Suprapubic skin (tissue), 3 donors: ENCODE data around the gene CUEDC2.

Source experiments
- POLR2A ChIP-seq, 2 donors: fragments of 450-650 bp; IDR thresholded peaks; one replicate each; pipeline ENCODE4 v1.6.1; 2017; ENCODE audit warnings: antibody characterized with exemption in 2 of 2, mild to moderate bottlenecking in 2 of 2, moderate library complexity in 2 of 2
- TF ChIP-seq, protein P1 (sequence below), 2 donors: fragments of 200-600 bp in 1 of 2; fragments of 450-650 bp in 1 of 2; sonication (generic) in 1 of 2; IDR thresholded peaks; one replicate each; pipeline ENCODE4 v1.5.1; 2016 to 2019; ENCODE audit warnings: antibody characterized with exemption in 2 of 2, mild to moderate bottlenecking in 1 of 2, moderate library complexity in 1 of 2

DNA sequence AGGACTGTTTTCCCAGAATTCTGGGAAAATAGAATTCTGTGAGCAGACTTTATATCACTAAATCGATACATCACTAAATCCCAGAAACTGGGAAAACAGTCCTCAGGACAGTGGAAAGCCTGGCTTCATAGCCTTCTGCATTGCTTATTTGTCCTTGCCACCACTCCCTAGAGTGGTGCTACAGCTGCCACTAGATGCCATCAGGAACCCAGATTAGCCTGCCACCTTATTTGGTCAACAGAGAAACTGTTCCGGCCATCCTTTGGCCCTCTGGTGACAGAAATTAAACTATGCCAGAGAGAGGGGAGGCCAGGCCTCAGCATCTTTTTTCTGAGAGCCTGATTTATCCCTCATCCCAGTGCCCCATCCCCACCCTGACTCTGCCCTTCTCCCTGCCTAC lies 56.5 kb downstream of the CUEDC2 start:
- no peak for TF ChIP-seq POLR2A (IDR thresholded peaks at IDR 0.05)
- TF ChIP-seq, protein P1, sequence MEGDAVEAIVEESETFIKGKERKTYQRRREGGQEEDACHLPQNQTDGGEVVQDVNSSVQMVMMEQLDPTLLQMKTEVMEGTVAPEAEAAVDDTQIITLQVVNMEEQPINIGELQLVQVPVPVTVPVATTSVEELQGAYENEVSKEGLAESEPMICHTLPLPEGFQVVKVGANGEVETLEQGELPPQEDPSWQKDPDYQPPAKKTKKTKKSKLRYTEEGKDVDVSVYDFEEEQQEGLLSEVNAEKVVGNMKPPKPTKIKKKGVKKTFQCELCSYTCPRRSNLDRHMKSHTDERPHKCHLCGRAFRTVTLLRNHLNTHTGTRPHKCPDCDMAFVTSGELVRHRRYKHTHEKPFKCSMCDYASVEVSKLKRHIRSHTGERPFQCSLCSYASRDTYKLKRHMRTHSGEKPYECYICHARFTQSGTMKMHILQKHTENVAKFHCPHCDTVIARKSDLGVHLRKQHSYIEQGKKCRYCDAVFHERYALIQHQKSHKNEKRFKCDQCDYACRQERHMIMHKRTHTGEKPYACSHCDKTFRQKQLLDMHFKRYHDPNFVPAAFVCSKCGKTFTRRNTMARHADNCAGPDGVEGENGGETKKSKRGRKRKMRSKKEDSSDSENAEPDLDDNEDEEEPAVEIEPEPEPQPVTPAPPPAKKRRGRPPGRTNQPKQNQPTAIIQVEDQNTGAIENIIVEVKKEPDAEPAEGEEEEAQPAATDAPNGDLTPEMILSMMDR (IDR thresholded peaks at IDR 0.05), result no peak
